HEK293 (cell line): ENCODE data around the gene INSL3.
A peak's percentile ranks its signal among the peaks of the same experiment; 100 is the strongest.

Experiments used
- CTCF ChIA-PET: fragments of 350-600 bp; formaldehyde crosslinking; extraction: SDS; loops from one replicate; lab custom pipeline; 2021; ENCODE audit warnings: antibody characterized with exemption; lab: Yijun Ruan, JAX
- POLR2A ChIA-PET: fragments of 300-600 bp; formaldehyde crosslinking; extraction: SDS; loops from one replicate; lab custom pipeline; 2020; ENCODE audit warnings: antibody characterized with exemption, inconsistent platforms; lab: Yijun Ruan, JAX
- H3K27ac ChIP-seq: fragments of 200-500 bp; sonication (Bioruptor generic); 2 replicates; pipeline ENCODE4 v1.5.1; 2014; ENCODE audit warnings: low read depth, low read length, control low read depth, inconsistent platforms; ENCODE audit errors: extremely low read depth
- H3K36me3 ChIP-seq, 2 experiments: fragments of 200-500 bp in 1 of 2; sonication (Bioruptor generic) in 1 of 2; 1 replicate in 1 of 2; 2 replicates in 1 of 2; pipeline ENCODE4 v1.5.1; 2014 to 2017; ENCODE audit warnings: inconsistent platforms in 2 of 2, low read length in 2 of 2; ENCODE audit not compliant: control insufficient read depth in 2 of 2, insufficient read depth in 1 of 2
- H3K4me1 ChIP-seq: fragments of 200-500 bp; sonication (Bioruptor generic); 2 replicates; pipeline ENCODE4 v1.5.1; 2014; ENCODE audit warnings: mild to moderate bottlenecking, low read length, inconsistent platforms; ENCODE audit not compliant: control insufficient read depth, insufficient read depth
- H3K4me3 ChIP-seq: 2 replicates; pipeline ENCODE4 v1.5.1; 2011; ENCODE audit warnings: low read depth, mild to moderate bottlenecking, control low read depth, low read length, moderate library complexity
- H3K9me3 ChIP-seq: fragments of 200-500 bp; sonication (Bioruptor generic); 2 replicates; pipeline ENCODE4 v1.5.1; 2014; ENCODE audit warnings: low read depth, low read length, inconsistent platforms; ENCODE audit not compliant: control insufficient read depth, insufficient read depth
- BCL11A ChIP-seq: fragments of 450-650 bp; formaldehyde crosslinking; IDR thresholded peaks from 2 replicates; pipeline ENCODE4 v1.5.1; 2016; ENCODE audit warnings: low read depth, missing biosample characterization, missing genetic modification characterization
- KLF16 ChIP-seq: fragments of 450-650 bp; formaldehyde crosslinking; IDR thresholded peaks from 2 replicates; pipeline ENCODE4 v1.5.1; 2017; ENCODE audit warnings: missing biosample characterization, missing genetic modification characterization
- KLF8 ChIP-seq: fragments of 450-650 bp; formaldehyde crosslinking; IDR thresholded peaks from 2 replicates; pipeline ENCODE4 v1.5.1; 2016; ENCODE audit warnings: missing biosample characterization, missing genetic modification characterization
- KLF9 ChIP-seq: fragments of 450-650 bp; formaldehyde crosslinking; IDR thresholded peaks from 2 replicates; pipeline ENCODE4 v1.5.1; 2016; ENCODE audit warnings: missing biosample characterization, missing genetic modification characterization, low read depth
- PRDM6 ChIP-seq: fragments of 450-650 bp; formaldehyde crosslinking; IDR thresholded peaks from 2 replicates; pipeline ENCODE4 v1.5.1; 2017; ENCODE audit warnings: missing biosample characterization, missing genetic modification characterization
- RBAK ChIP-seq: fragments of 450-650 bp; formaldehyde crosslinking; IDR thresholded peaks from 2 replicates; pipeline ENCODE4 v1.5.1; 2016; ENCODE audit warnings: missing biosample characterization, missing genetic modification characterization
- SCRT1 ChIP-seq: fragments of 450-650 bp; formaldehyde crosslinking; IDR thresholded peaks from 2 replicates; pipeline ENCODE4 v1.5.1; 2016; ENCODE audit warnings: missing biosample characterization, missing genetic modification characterization, borderline replicate concordance
- SP3 ChIP-seq: fragments of 450-650 bp; formaldehyde crosslinking; IDR thresholded peaks from 2 replicates; pipeline ENCODE4 v1.5.1; 2016; ENCODE audit warnings: missing biosample characterization, missing genetic modification characterization
- TCF7L2 ChIP-seq: IDR thresholded peaks from 2 replicates; pipeline ENCODE4 v1.6.1; 2011; ENCODE audit warnings: low read depth, mild to moderate bottlenecking, inconsistent platforms, low read length, moderate library complexity, borderline replicate concordance
- TRIM28 ChIP-seq: IDR thresholded peaks from 2 replicates; pipeline ENCODE4 v1.6.1; 2011; ENCODE audit warnings: low read length, control low read depth, borderline replicate concordance
- ZBTB17 ChIP-seq: fragments of 450-650 bp; formaldehyde crosslinking; IDR thresholded peaks from 2 replicates; pipeline ENCODE4 v1.5.1; 2016; ENCODE audit warnings: missing biosample characterization, missing genetic modification characterization
- ZBTB20 ChIP-seq: fragments of 450-650 bp; formaldehyde crosslinking; IDR thresholded peaks from 2 replicates; pipeline ENCODE4 v1.5.1; 2016; ENCODE audit warnings: missing biosample characterization, missing genetic modification characterization
- ZBTB7A ChIP-seq: fragments of 450-650 bp; formaldehyde crosslinking; IDR thresholded peaks from 2 replicates; pipeline ENCODE4 v1.5.1; 2016; ENCODE audit warnings: low read depth, missing biosample characterization, missing genetic modification characterization
- ZFHX2 ChIP-seq: fragments of 450-650 bp; formaldehyde crosslinking; conservative IDR thresholded peaks from 2 replicates; pipeline ENCODE4 v1.5.1; 2016; ENCODE audit warnings: missing biosample characterization, missing genetic modification characterization
- ZFP69B ChIP-seq: fragments of 450-650 bp; formaldehyde crosslinking; IDR thresholded peaks from 2 replicates; pipeline ENCODE4 v1.5.1; 2016; ENCODE audit warnings: missing biosample characterization, missing genetic modification characterization
- ZNF121 ChIP-seq: fragments of 450-650 bp; formaldehyde crosslinking; IDR thresholded peaks from 2 replicates; pipeline ENCODE4 v1.5.1; 2016; ENCODE audit warnings: missing biosample characterization, missing genetic modification characterization
- ZNF175 ChIP-seq: fragments of 450-650 bp; formaldehyde crosslinking; IDR thresholded peaks from 2 replicates; pipeline ENCODE4 v1.5.1; 2016; ENCODE audit warnings: missing biosample characterization, missing genetic modification characterization
- ZNF274 ChIP-seq, 2 experiments: fragments of 200-500 bp in 1 of 2; fragments of 450-650 bp in 1 of 2; sonication (Bioruptor generic) in 1 of 2; formaldehyde crosslinking in 1 of 2; IDR thresholded peaks; 2 replicates each; pipeline versions ENCODE4 v1.5.1 to v1.6.1; 2014 to 2016; ENCODE audit warnings: borderline replicate concordance in 1 of 2, inconsistent platforms in 1 of 2, low read length in 1 of 2, missing biosample characterization in 1 of 2, missing genetic modification characterization in 1 of 2
- ZNF391 ChIP-seq: fragments of 450-650 bp; formaldehyde crosslinking; IDR thresholded peaks from 2 replicates; pipeline ENCODE4 v1.5.1; 2016; ENCODE audit warnings: low read depth, missing biosample characterization, missing genetic modification characterization, borderline replicate concordance
- ZNF501 ChIP-seq: fragments of 450-650 bp; formaldehyde crosslinking; IDR thresholded peaks from 2 replicates; pipeline ENCODE4 v1.5.1; 2016; ENCODE audit warnings: missing biosample characterization, missing genetic modification characterization
- ZNF518A ChIP-seq: fragments of 450-650 bp; formaldehyde crosslinking; conservative IDR thresholded peaks from 2 replicates; pipeline ENCODE4 v1.5.1; 2016; ENCODE audit warnings: low read depth, missing biosample characterization, missing genetic modification characterization
- ZNF747 ChIP-seq: fragments of 450-650 bp; formaldehyde crosslinking; IDR thresholded peaks from 2 replicates; pipeline ENCODE4 v1.5.1; 2016; ENCODE audit warnings: missing biosample characterization, missing genetic modification characterization
- ZSCAN23 ChIP-seq: fragments of 450-650 bp; formaldehyde crosslinking; IDR thresholded peaks from 2 replicates; pipeline ENCODE4 v1.5.1; 2016; ENCODE audit warnings: missing biosample characterization, missing genetic modification characterization
- TF ChIP-seq, protein P1 (sequence below): fragments of 450-650 bp; formaldehyde crosslinking; IDR thresholded peaks from 2 replicates; pipeline ENCODE4 v1.5.1; 2017; ENCODE audit warnings: missing biosample characterization, missing genetic modification characterization

INSL3 gene

GRCh38 chr19:17860331-17860992, 39.1 kb upstream of the INSL3 start:
- H3K27ac ChIP-seq: peak overlapping the region; percentile 76
- POLR2A ChIA-PET: interaction anchor here (0.6 to 3.8 kb wide), 5 partner anchors 68 to 464 kb away, joined by 3 to 86 read pairs (median 4); partner anchors contain the start of genes CCDC124 and MAP1S
- peaks cover 0 to 54% of the 10 kb centered on the region in 2 experiments; a peak in 2 of 3 replicates for H3K36me3 ChIP-seq

GRCh38 chr19:17859533-17860330, 38.4 kb upstream of the INSL3 start, which contains the start of gene RPL18A:
RPL18A (plus strand) TSS chr19:17859910; CDS start chr19:17859957, 47 bp downstream.
- ChIA-PET CTCF (interaction anchor here (0.5 to 2.6 kb wide), 35 partner anchors 9 to 542 kb away, joined by 3 to 25 read pairs (median 4); partner anchors contain the start of genes B3GNT3, CCDC124 and SLC5A5), POLR2A (interaction anchor here (0.6 to 3.8 kb wide), 32 partner anchors 10 to 1137 kb away, joined by 3 to 86 read pairs (median 4); partner anchors contain the start of genes B3GNT3, CCDC124, MAP1S and MVB12A)
- Histone ChIP-seq H3K4me3 (peak within 1 kb of the TSS; percentile 100), H3K9me3 (no peaks in the 10 kb centered on the region), H3K27ac (peak within 1 kb of the TSS; percentile 76), H3K4me1 (0 out of 2 replicates have a peak, but pooled peaks cover 3% of the 10 kb centered on the region), H3K36me3 (peaks cover 0 to 46% of the 10 kb centered on the region in 2 experiments; a peak in 2 of 3 replicates)
- TF ChIP-seq KLF9 (tag by site-specific recombination) (0 out of 2 replicates have a peak, but pooled peaks have one; percentile 26), ZNF518A (no peak; the same call in 1 of the 2 replicates), ZBTB20 (no peak), TRIM28 (0 out of 2 replicates have a peak, but pooled peaks have one; percentile 31), SCRT1 (tag by site-specific recombination) (peak; percentile 99), RBAK (no peak), ZNF121 (tag by site-specific recombination) (no peak), ZNF175 (tag by site-specific recombination) (no peak), ZFP69B (tag by site-specific recombination) (no peak), ZSCAN23 (tag by site-specific recombination) (no peak), ZBTB7A (0 out of 2 replicates have a peak, but pooled peaks have one; percentile 26), ZNF274 (IDR thresholded peaks at IDR 0.05; ENCODE audit: low read length) (no peak), ZNF274 (tag by site-specific recombination; IDR thresholded peaks at IDR 0.05; ENCODE audit: borderline replicate concordance) (no peak), ZBTB17 (tag by site-specific recombination) (peak; percentile 75), KLF16 (tag by site-specific recombination) (0 out of 2 replicates have a peak, but pooled peaks have one; percentile 58), SP3 (tag by site-specific recombination) (peak; percentile 97), ZNF391 (tag by site-specific recombination) (0 out of 2 replicates have a peak, but pooled peaks have one; percentile 23), TCF7L2 (no peak), KLF8 (tag by site-specific recombination) (peak; percentile 72), ZFHX2 (tag by site-specific recombination) (peak; percentile 34; the same call in 1 of the 2 replicates), PRDM6 (tag by site-specific recombination) (no peak), ZNF747 (no peak)
- TF ChIP-seq, protein P1, sequence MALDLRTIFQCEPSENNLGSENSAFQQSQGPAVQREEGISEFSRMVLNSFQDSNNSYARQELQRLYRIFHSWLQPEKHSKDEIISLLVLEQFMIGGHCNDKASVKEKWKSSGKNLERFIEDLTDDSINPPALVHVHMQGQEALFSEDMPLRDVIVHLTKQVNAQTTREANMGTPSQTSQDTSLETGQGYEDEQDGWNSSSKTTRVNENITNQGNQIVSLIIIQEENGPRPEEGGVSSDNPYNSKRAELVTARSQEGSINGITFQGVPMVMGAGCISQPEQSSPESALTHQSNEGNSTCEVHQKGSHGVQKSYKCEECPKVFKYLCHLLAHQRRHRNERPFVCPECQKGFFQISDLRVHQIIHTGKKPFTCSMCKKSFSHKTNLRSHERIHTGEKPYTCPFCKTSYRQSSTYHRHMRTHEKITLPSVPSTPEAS: 0 out of 2 replicates have a peak, but pooled peaks have one; percentile 17

More at GRCh38 chr19:17860331-17860992, 39.1 kb upstream of the INSL3 start:
- H3K4me1 ChIP-seq: 0 out of 2 replicates have a peak, but pooled peaks cover 3% of the 10 kb centered on the region
- H3K4me3 ChIP-seq: peak overlapping the region; percentile 100
- no peaks in the 10 kb centered on the region for H3K9me3 ChIP-seq
- CTCF ChIA-PET: interaction anchor here (0.5 to 2.2 kb wide), 6 partner anchors 10 to 541 kb away, joined by 3 to 15 read pairs (median 8); no protein-coding TSS in a partner anchor
- 0 out of 2 replicates have a peak, but pooled peaks have one; percentile 0 for TF ChIP-seq ZNF501
- no peak for TF ChIP-seq BCL11A (tag by site-specific recombination)
